Heart right ventricle (tissue), 16 donors: ENCODE results near the gene LTO1. TPM values are rescaled to one million over a fixed set of nuclear protein-coding genes. Genes with fewer than 3 reads are reported as not detected.
"Not testable (repeated sequence)": the region's sequence is repeated elsewhere in the genome, so short reads cannot be mapped to it uniquely, and the experiment has no call there.

ENCODE experiments used
- ATAC-seq, 8 donors: fragments of 200-7000 bp; cut with Tn5 transposase; one replicate each; pipeline ENCODE4 v1.9.1; 2020; ENCODE audit warnings: mild to moderate bottlenecking in 8 of 8, moderate library complexity in 8 of 8, moderate number of reproducible peaks in 1 of 8
- DNase-seq, 2 donors: peaks; one replicate each; pipeline ENCODE4 v3.0.0-alpha.2; 2020
- H3K27ac ChIP-seq, 10 donors: fragments of 200-600 bp; sonication (generic) in 2 of 10; one replicate each; pipeline versions ENCODE4 v1.5.0 to v1.8.0; 2020 to 2022; ENCODE audit warnings: mild to moderate bottlenecking in 3 of 10
- H3K27me3 ChIP-seq, 7 donors: fragments of 200-600 bp; one replicate each; pipeline ENCODE4 v1.8.0; 2021 to 2022; ENCODE audit warnings: mild to moderate bottlenecking in 2 of 7
- H3K36me3 ChIP-seq, 9 donors: fragments of 200-600 bp; sonication (generic) in 1 of 9; one replicate each; pipeline versions ENCODE4 v1.5.0 to v1.8.0; 2020 to 2022; ENCODE audit warnings: mild to moderate bottlenecking in 2 of 9
- H3K4me1 ChIP-seq, 9 donors: fragments of 200-600 bp; sonication (generic) in 1 of 9; one replicate each; pipeline versions ENCODE4 v1.5.0 to v1.8.0; 2020 to 2022; ENCODE audit warnings: mild to moderate bottlenecking in 4 of 9
- H3K4me3 ChIP-seq, 10 donors: fragments of 200-600 bp; sonication (generic) in 2 of 10; one replicate each; pipeline versions ENCODE4 v1.5.0 to v1.8.0; 2020 to 2022; ENCODE audit warnings: mild to moderate bottlenecking in 7 of 10, moderate library complexity in 2 of 10
- H3K9me3 ChIP-seq, 11 donors: fragments of 200-600 bp in 10 of 11; sonication (generic) in 2 of 11; one replicate each; pipeline versions ENCODE4 v1.5.0 to v1.8.0; 2013 to 2022; ENCODE audit warnings: mild to moderate bottlenecking in 2 of 11, control low read depth in 1 of 11, moderate library complexity in 1 of 11
- WGBS, 2 donors: extraction: QIAGEN DNeasy Blood & Tissue Kit; methylation state at CpG; one replicate each; pipeline ENCODE4 v1.1.7; 2013; ENCODE audit warnings: inconsistent platforms in 1 of 2; 5-methylcytosine and 5-hydroxymethylcytosine counted together
- intact Hi-C, 10 donors: fragments of 100-400 bp; cut with DNase I; formaldehyde crosslinking; loops; one replicate each; pipeline versions ENCODE4 v1.11.1 to v1.14.2; 2022
- polyA plus RNA-seq, 2 donors: library from polyadenylated mRNA; stranded (reverse); fragments of 200-250 nt; gene quantifications; one replicate each; pipeline ENCODE4 v1.2.3, GENCODE V29; 2013
- total RNA-seq, 10 donors: library from RNA; stranded (reverse); fragmentation: NEBNext Ultra II Directional in 3 of 10; extraction: Animal tissue kit (Norgen Biotek cat#: 25700) in 3 of 10; gene quantifications; one replicate each; pipeline versions ENCODE4 v1.2.1 to v1.2.4, GENCODE V29; 2021 to 2023
- TF ChIP-seq, protein P1 (sequence below), 9 donors: fragments of 200-600 bp; sonication (generic) in 2 of 9; IDR thresholded peaks; one replicate each; pipeline versions ENCODE4 v1.5.0 to v1.8.0; 2021 to 2022; ENCODE audit warnings: antibody characterized with exemption in 9 of 9, mild to moderate bottlenecking in 5 of 9, moderate library complexity in 1 of 9
- donor health status: Arrhythmogenic right ventricular cardiomyopathy.
- donor health status: ischemic (EF 13 %, LVEDD 7.1; RV severe dilation, severe dysfunction).
- donor health status: healthy with polysubstance abuse.
- donor health status: DM: no; HTN: yes; CAD: no.
- donor health status: DM: no; HTN: no; CAD: no.
- donor health status: ischemic (EF 25% LVEDD 6.9; RV normal size, moderate dysfunction).
- donor health status: ischemic (EF 25% LVEDD 5.7; RV mildly dilated, moderate dysfunction).
- donor health status: healthy.
- donor health status: DM: yes; HTN: yes; CAD: no.
- donor health status: Ischemic cardiomyopathy.
- donor health status: ischemic (EF 35%, LVEDD 5.7; RV mildly dilated, moderate dysfunction).
- donor health status: nonischemic (EF 11% LVEDD 7.7; RV severe dilation, severe dysfunction).
- donor health status: DM: yes; HTN: yes; CAD: no.
- donor health status: PGD.
- donor health status: ischemic (EF 29% LVEDD 5.4; RV normal size, mild dysfunction).
- donor health status: nonischemic (EF 23%, LVEDD 6.1; RV moderate dilation, normal function).

The LTO1 gene
- total and polyA plus RNA-seq, 12 donors = 7.0 to 22.6 (median 8.2) TPM

DNA sequence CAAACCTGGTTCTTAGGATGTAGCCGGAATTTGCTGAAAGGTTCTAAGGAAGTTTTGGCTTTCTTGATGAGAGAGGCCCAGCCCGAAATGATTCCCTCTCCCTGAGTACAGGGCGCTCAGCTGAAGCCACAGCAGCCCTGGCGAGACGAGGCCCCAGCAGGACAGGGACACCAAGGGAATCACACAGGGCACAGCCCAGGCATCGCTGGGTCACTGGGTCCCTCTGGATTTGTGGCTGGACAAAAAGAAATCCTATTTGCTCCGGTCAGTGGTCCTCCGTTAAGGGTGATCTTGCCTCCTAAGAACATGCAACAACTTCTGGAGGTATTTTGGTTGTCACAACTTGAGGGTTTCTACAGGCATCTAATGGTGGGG lies 22.3 kb upstream of the LTO1 start:
- Histone ChIP-seq H3K36me3 (no peaks in the 10 kb centered on the region), H3K9me3 (peaks cover 0 to 6% (median 0%) of the 10 kb centered on the region in 11 donors), H3K4me1 (peaks cover 0 to 24% (median 12%) of the 10 kb centered on the region in 9 donors), H3K27ac (no peak overlapping the region), H3K4me3 (no peak overlapping the region), H3K27me3 (peaks cover 0 to 80% (median 62%) of the 10 kb centered on the region in 7 donors)
- 92 to 93% methylated on average over 8 of the region's 8 CpGs for WGBS, 2 donors
- intact Hi-C loops = loop anchor here in 1 of 10 donors (5.0 kb wide), 1 partner anchor 195 kb away; no protein-coding TSS in a partner anchor
- DNase-seq (no peak), ATAC-seq (no peak)
- TF ChIP-seq, protein P1, sequence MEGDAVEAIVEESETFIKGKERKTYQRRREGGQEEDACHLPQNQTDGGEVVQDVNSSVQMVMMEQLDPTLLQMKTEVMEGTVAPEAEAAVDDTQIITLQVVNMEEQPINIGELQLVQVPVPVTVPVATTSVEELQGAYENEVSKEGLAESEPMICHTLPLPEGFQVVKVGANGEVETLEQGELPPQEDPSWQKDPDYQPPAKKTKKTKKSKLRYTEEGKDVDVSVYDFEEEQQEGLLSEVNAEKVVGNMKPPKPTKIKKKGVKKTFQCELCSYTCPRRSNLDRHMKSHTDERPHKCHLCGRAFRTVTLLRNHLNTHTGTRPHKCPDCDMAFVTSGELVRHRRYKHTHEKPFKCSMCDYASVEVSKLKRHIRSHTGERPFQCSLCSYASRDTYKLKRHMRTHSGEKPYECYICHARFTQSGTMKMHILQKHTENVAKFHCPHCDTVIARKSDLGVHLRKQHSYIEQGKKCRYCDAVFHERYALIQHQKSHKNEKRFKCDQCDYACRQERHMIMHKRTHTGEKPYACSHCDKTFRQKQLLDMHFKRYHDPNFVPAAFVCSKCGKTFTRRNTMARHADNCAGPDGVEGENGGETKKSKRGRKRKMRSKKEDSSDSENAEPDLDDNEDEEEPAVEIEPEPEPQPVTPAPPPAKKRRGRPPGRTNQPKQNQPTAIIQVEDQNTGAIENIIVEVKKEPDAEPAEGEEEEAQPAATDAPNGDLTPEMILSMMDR (IDR thresholded peaks at IDR 0.05) = no peak

DNA sequence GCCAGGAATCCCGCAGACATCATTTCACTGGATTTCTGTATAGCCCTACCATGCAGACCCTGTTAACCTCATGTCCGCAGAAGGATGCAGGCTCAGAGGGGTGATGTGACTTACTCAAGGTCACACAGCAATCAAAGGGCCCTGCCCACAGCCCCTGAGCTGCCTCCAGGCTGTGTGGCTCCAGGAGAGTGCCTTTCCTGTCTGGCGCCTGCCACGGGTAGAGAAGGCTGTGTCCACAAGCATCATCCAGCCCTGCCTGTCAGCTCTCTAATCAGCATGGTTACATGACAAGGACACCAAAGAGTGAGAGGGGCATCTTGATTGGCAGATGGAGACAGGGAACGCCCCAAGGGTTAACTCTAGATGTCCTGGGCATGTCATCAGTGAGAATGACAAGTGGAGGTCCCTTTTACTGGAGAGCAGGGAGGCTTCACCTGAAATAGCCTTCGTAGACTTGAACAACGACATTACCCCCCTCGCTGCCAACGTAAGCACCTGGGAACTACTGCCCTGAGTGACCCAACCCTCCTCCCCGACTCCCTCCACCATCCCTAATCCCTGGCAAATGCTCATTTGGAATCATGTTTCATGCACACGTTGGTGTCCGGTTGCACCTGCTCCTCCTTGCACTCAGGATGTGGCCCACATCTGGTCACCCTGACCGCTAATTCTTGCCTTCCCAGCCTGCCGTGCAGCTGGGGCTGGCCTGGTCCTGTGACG lies 21.8 kb upstream of the LTO1 start:
- Histone ChIP-seq H3K27ac (no peak overlapping the region), H3K9me3 (peaks cover 0 to 12% (median 0%) of the 10 kb centered on the region in 11 donors), H3K4me3 (no peak overlapping the region), H3K36me3 (no peaks in the 10 kb centered on the region), H3K27me3 (peaks cover 0 to 77% (median 56%) of the 10 kb centered on the region in 7 donors), H3K4me1 (peaks cover 0 to 24% (median 9%) of the 10 kb centered on the region in 9 donors)
- ATAC-seq (no peak), DNase-seq (no peak)
- TF ChIP-seq, protein P1 (IDR thresholded peaks at IDR 0.05) = no peak
- WGBS, 2 donors = 71 to 75% methylated on average over 15 of the region's 15 CpGs
- intact Hi-C loops = loop anchor here in 1 of 10 donors (5.0 kb wide), 1 partner anchor 195 kb away; no protein-coding TSS in a partner anchor

DNA sequence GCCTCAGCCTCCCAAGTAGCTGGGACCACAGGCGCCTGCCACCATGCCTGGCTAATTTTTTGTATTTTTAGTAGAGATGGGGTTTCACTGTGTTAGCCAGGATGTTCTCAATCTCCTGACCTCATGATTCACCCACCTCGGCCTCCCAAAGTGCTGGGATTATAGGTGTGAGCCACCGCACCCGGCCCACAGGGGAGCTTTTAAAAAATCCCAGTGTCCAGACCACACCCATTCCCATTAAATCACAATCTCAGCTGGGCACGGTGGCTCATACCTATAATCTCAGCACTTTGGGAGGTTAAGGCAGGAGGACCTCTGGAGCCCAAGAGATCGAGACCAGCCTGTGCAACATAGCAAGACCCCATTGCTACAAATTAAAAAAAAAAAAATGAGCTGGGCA lies 20.8 kb upstream of the LTO1 start:
- not testable (repeated sequence) for H3K36me3 ChIP-seq, DNase-seq
- peaks cover 0 to 71% (median 47%) of the 10 kb centered on the region in 7 donors for H3K27me3 ChIP-seq

DNA sequence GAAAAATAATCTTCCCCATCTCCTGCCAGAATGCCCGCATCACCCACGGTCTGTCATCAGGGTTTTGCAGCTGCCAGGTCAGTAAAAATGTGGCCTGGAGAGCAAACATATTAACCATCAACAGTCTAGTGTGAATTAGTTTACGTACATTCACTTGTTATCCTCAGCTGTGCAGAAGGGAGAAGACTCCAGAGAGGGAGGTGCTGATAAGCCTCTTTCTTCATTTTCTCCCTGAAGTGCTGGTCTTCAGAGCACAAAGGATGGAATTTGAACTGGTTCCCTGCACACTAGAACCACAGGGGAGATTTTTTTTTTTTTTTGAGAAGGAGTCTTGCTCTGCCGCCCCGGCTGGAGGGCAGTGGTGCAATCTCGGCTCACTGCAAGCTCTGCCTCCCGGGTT lies 20.4 kb upstream of the LTO1 start:
- no peaks in the 10 kb centered on the region for H3K36me3 ChIP-seq
- no peak overlapping the region for H3K4me3 ChIP-seq
- H3K4me1 ChIP-seq = peaks cover 0 to 19% (median 4%) of the 10 kb centered on the region in 9 donors
- no peak for ATAC-seq
- DNase-seq = no peak
- intact Hi-C loops = loop anchor here in 1 of 10 donors (5.0 kb wide), 1 partner anchor 197 kb away; no protein-coding TSS in a partner anchor
- peaks cover 0 to 17% (median 0%) of the 10 kb centered on the region in 11 donors for H3K9me3 ChIP-seq
- WGBS, 2 donors = 85 to 88% methylated on average over 7 of the region's 7 CpGs
- TF ChIP-seq, protein P1 (IDR thresholded peaks at IDR 0.05) = no peak
- peaks cover 0 to 68% (median 43%) of the 10 kb centered on the region in 7 donors for H3K27me3 ChIP-seq
- no peak overlapping the region for H3K27ac ChIP-seq

More for the DNA sequence above, 20.8 kb upstream of the LTO1 start:
- H3K9me3 ChIP-seq = peaks cover 0 to 17% (median 0%) of the 10 kb centered on the region in 11 donors
- H3K4me1 ChIP-seq = peaks cover 0 to 23% (median 8%) of the 10 kb centered on the region in 9 donors
- not testable (repeated sequence) for H3K4me3 ChIP-seq, H3K27ac ChIP-seq, ATAC-seq
- intact Hi-C loops = loop anchor here in 1 of 10 donors (5.0 kb wide), 1 partner anchor 196 kb away; no protein-coding TSS in a partner anchor
- WGBS, 2 donors = 84 to 85% methylated on average over 6 of the region's 6 CpGs
